SU-DHL-6 (cell line): ENCODE data around the gene WDR36.

ENCODE experiments used
- H2AFZ ChIP-seq: fragments of 200-600 bp; sonication (generic); 2 replicates; pipeline ENCODE4 v1.6.1; 2014; ENCODE audit warnings: low read depth, mild to moderate bottlenecking, moderate library complexity, mixed read lengths, antibody characterized with exemption, low read length; ENCODE audit not compliant: severe bottlenecking
- H3F3A ChIP-seq: fragments of 200-600 bp; shearing (Covaris generic); 2 replicates; pipeline ENCODE4 v1.6.0; 2016; ENCODE audit warnings: antibody characterized with exemption, mild to moderate bottlenecking; ENCODE audit not compliant: insufficient read depth
- H3K27ac ChIP-seq: fragments of 200-600 bp; sonication (generic); 2 replicates; pipeline ENCODE4 v1.5.1; 2016; ENCODE audit warnings: low read depth, mild to moderate bottlenecking, low read length, moderate library complexity, mixed read lengths
- H3K27me3 ChIP-seq: fragments of 200-600 bp; sonication (generic), shearing (Covaris generic); 2 replicates; pipeline ENCODE4 v1.6.0; 2014; ENCODE audit warnings: mild to moderate bottlenecking, low read length
- H3K36me3 ChIP-seq: fragments of 200-600 bp; sonication (generic); 2 replicates; pipeline ENCODE4 v1.6.1; 2014; ENCODE audit warnings: mild to moderate bottlenecking, low read length, mixed read lengths
- H3K4me2 ChIP-seq: fragments of 300-600, 200-600 bp; shearing (Covaris generic), sonication (generic); 2 replicates; pipeline ENCODE4 v1.6.0; 2014; ENCODE audit warnings: low read length, low read depth, mild to moderate bottlenecking; ENCODE audit not compliant: poor library complexity, severe bottlenecking
- H3K4me3 ChIP-seq: fragments of 200-600 bp; sonication (generic); 2 replicates; pipeline ENCODE4 v1.5.1; 2014; ENCODE audit warnings: antibody characterized with exemption, low read length, mild to moderate bottlenecking, mixed read lengths; ENCODE audit not compliant: insufficient read depth, poor library complexity, severe bottlenecking
- H3K79me2 ChIP-seq: fragments of 200-600 bp; sonication (generic); 2 replicates; pipeline ENCODE4 v1.6.1; 2014; ENCODE audit warnings: mild to moderate bottlenecking, low read length, moderate library complexity; ENCODE audit not compliant: insufficient read depth
- H3K9ac ChIP-seq: fragments of 200-600 bp; sonication (generic); 2 replicates; pipeline ENCODE4 v1.7.0; 2014; ENCODE audit warnings: mild to moderate bottlenecking, low read length
- H3K9me2 ChIP-seq: fragments of 200-600 bp; sonication (generic); replicated peaks from 2 replicates; pipeline ENCODE4 v1.6.1; 2014; ENCODE audit warnings: low read length; ENCODE audit not compliant: insufficient read depth
- H3K9me3 ChIP-seq: fragments of 200-600 bp; sonication (generic); 2 replicates; pipeline ENCODE4 v1.6.1; 2014; ENCODE audit warnings: low read length, mixed read lengths; ENCODE audit not compliant: insufficient read depth
- H4K20me1 ChIP-seq: fragments of 200-600 bp; sonication (generic); 2 replicates; pipeline ENCODE4 v1.6.1; 2014; ENCODE audit warnings: low read depth, mild to moderate bottlenecking, antibody characterized with exemption, low read length, moderate library complexity, mixed read lengths
- EZH2phosphoT487 ChIP-seq: fragments of 200-600 bp; sonication (generic), shearing (Covaris generic); conservative IDR thresholded peaks from 2 replicates; pipeline ENCODE4 v1.6.1; 2018; ENCODE audit warnings: mild to moderate bottlenecking, antibody characterized with exemption, low read length, moderate library complexity, mixed read lengths
- TF ChIP-seq, protein P1 (sequence below): fragments of 200-600 bp; sonication (generic); IDR thresholded peaks from one replicate; pipeline ENCODE4 v1.5.1; 2017; ENCODE audit warnings: antibody characterized with exemption, mild to moderate bottlenecking, low read length, moderate library complexity; ENCODE audit not compliant: insufficient read depth, poor library complexity, severe bottlenecking

The WDR36 gene

DNA sequence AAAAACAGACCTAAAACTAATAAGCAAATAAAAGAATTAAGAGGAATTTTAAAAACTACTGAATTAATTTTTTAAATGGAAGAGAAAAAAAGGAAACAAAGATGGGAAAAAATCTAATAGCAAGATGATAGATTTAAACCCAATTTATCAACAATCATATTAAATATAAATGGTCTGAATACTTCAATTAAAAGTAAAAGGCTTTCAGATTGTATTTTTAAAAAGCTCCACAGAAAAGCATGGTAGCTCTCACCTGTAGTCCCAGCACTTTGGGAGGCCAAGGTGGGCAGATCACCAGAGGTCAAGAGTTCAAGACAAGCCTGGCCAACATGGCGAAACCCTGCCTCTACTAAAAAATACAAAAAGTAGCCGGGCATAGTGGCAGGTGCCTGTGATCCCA lies 32.0 kb upstream of the WDR36 start:
- no peaks in the 10 kb centered on the region for H3K9me3 ChIP-seq
- H3K36me3 ChIP-seq: no peaks in the 10 kb centered on the region

DNA sequence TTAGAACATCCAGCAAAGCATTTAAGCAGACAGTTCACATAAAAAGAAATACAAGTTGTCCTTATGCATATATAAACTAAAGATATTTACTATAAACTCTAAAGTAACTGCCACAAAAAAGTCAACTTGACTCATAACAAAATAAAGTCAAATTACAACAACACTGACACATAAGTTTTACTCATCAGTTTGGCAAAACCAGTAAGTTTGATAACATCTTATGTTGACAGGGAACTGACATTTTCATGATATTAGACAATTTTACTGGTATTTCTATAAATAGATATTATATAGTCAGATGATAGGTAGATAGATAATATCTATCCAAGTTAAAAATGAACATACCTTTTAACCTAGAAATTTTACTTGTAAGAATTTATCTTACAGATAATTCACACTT lies 30.5 kb upstream of the WDR36 start:
- Histone ChIP-seq H3K9me3 (no peaks in the 10 kb centered on the region), H3K4me2 (no peak overlapping the region), H3K27ac (no peak overlapping the region), H2AFZ (no peak overlapping the region), H4K20me1 (no peaks in the 10 kb centered on the region), H3K36me3 (no peaks in the 10 kb centered on the region), H3K79me2 (no peaks in the 10 kb centered on the region), H3K4me3 (no peak overlapping the region), H3K9ac (no peak overlapping the region), H3K27me3 (no peaks in the 10 kb centered on the region), H3F3A (no peaks in the 10 kb centered on the region), H3K9me2 (no peaks in the 10 kb centered on the region)
- TF ChIP-seq, protein P1, sequence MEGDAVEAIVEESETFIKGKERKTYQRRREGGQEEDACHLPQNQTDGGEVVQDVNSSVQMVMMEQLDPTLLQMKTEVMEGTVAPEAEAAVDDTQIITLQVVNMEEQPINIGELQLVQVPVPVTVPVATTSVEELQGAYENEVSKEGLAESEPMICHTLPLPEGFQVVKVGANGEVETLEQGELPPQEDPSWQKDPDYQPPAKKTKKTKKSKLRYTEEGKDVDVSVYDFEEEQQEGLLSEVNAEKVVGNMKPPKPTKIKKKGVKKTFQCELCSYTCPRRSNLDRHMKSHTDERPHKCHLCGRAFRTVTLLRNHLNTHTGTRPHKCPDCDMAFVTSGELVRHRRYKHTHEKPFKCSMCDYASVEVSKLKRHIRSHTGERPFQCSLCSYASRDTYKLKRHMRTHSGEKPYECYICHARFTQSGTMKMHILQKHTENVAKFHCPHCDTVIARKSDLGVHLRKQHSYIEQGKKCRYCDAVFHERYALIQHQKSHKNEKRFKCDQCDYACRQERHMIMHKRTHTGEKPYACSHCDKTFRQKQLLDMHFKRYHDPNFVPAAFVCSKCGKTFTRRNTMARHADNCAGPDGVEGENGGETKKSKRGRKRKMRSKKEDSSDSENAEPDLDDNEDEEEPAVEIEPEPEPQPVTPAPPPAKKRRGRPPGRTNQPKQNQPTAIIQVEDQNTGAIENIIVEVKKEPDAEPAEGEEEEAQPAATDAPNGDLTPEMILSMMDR: no peak
- no peak for TF ChIP-seq EZH2phosphoT487

More for the DNA sequence above, 32.0 kb upstream of the WDR36 start:
- Histone ChIP-seq H3F3A (no peaks in the 10 kb centered on the region), H3K27ac (no peak overlapping the region), H3K9me2 (no peaks in the 10 kb centered on the region), H3K4me2 (no peak overlapping the region), H3K9ac (no peak overlapping the region), H3K27me3 (no peaks in the 10 kb centered on the region), H3K4me3 (no peak overlapping the region), H3K79me2 (no peaks in the 10 kb centered on the region), H2AFZ (no peak overlapping the region), H4K20me1 (no peaks in the 10 kb centered on the region)
- TF ChIP-seq EZH2phosphoT487: no peak
- TF ChIP-seq, protein P1: no peak

DNA sequence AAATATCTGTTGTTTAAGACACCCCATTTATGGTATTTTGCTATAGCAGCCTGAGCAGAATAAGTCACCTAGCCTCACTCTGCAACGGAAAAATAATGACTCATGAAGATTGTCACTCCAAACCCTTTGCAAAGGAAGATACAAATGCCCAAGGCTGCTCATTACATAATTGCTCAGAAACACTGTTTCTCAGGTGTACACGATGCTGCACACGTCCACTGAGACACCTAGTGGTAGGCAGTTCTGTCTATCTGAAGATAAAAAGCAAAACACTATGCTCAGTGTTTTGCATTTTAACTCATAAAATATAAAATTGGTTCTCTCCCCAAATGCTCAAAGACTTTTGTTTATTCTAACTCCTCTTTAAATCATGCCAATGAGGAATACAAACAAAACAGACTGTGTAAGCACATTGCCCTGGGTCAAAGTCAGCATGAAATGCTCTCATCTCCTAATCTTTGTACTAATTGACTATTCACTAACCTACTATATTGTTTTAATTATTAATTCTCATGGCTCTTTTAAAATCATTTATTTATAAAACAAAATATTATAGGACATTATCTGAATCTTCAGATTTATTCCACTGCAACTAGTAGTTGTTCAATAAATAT lies 28.3 kb upstream of the WDR36 start:
- Histone ChIP-seq H3K4me2 (no peak overlapping the region), H3K27ac (no peak overlapping the region), H3K9me3 (no peaks in the 10 kb centered on the region), H4K20me1 (no peaks in the 10 kb centered on the region), H3K27me3 (no peaks in the 10 kb centered on the region), H2AFZ (no peak overlapping the region), H3K36me3 (no peaks in the 10 kb centered on the region), H3K79me2 (no peaks in the 10 kb centered on the region), H3K9me2 (no peaks in the 10 kb centered on the region), H3K9ac (no peak overlapping the region), H3F3A (no peaks in the 10 kb centered on the region), H3K4me3 (no peak overlapping the region)
- TF ChIP-seq, protein P1: peak; percentile 32
- no peak for TF ChIP-seq EZH2phosphoT487
